Thyroid gland (tissue), 4 donors: Measurements from ENCODE around the gene FRS3. TPM values are rescaled to one million over a fixed set of nuclear protein-coding genes. Genes with fewer than 3 reads are reported as not detected.

ENCODE experiments used
- DNase-seq, 2 donors: peaks; one replicate each; pipeline ENCODE4 v3.0.0-alpha.2; 2019
- H3K27ac ChIP-seq, 3 donors: fragments of 200-600 bp; sonication (generic); 1 replicate in 2 of 3; 2 replicates in 1 of 3; pipeline ENCODE4 v1.5.1; 2016 to 2019; ENCODE audit warnings: mild to moderate bottlenecking in 1 of 3, moderate library complexity in 1 of 3
- H3K27me3 ChIP-seq: fragments of 200-600 bp; sonication (generic); one replicate; pipeline ENCODE4 v1.5.1; 2019
- H3K36me3 ChIP-seq, 2 donors: fragments of 200-600 bp; sonication (generic); one replicate each; pipeline ENCODE4 v1.5.1; 2016 to 2019
- H3K4me1 ChIP-seq, 2 donors: fragments of 200-600 bp; sonication (generic); one replicate each; pipeline ENCODE4 v1.5.1; 2017 to 2019
- H3K4me3 ChIP-seq, 3 donors: fragments of 200-600 bp; sonication (generic); replicated peaks in 1 of 3; 1 replicate in 2 of 3; 2 replicates in 1 of 3; pipeline ENCODE4 v1.5.1; 2016; ENCODE audit warnings: mild to moderate bottlenecking in 1 of 3
- H3K9me3 ChIP-seq: fragments of 200-600 bp; sonication (generic); one replicate; pipeline ENCODE4 v1.5.1; 2017
- POLR2A ChIP-seq, 2 donors: fragments of 450-650 bp; IDR thresholded peaks; one replicate each; pipeline ENCODE4 v1.6.1; 2017; ENCODE audit warnings: antibody characterized with exemption in 2 of 2, mild to moderate bottlenecking in 2 of 2, moderate library complexity in 1 of 2
- WGBS, 2 donors: methylation state at CpG; one replicate each; pipeline ENCODE4 v1.1.5; 2017; 5-methylcytosine and 5-hydroxymethylcytosine counted together
- intact Hi-C: fragments of 100-400 bp; cut with DNase I; formaldehyde crosslinking; loops from one replicate; pipeline ENCODE4 v1.15.1; 2023
- total RNA-seq, 4 donors: library from RNA; depleted of rRNA; stranded (reverse); fragments of >200 nt; gene quantifications; one replicate each; pipeline ENCODE4 v1.2.3, GENCODE V29; 2016
- TF ChIP-seq, protein P1 (sequence below), 6 experiments: fragments of 200-600 bp in 3 of 6; fragments of 450-650 bp in 3 of 6; sonication (generic) in 3 of 6; IDR thresholded peaks; one replicate each; pipeline ENCODE4 v1.5.1; 2016 to 2019; ENCODE audit warnings: antibody characterized with exemption in 6 of 6, mild to moderate bottlenecking in 2 of 6, inconsistent platforms in 1 of 6, moderate library complexity in 1 of 6

The FRS3 gene
- total RNA-seq, 4 donors from 2014 or later, result 4.0 to 6.7 (median 5.8) TPM

DNA sequence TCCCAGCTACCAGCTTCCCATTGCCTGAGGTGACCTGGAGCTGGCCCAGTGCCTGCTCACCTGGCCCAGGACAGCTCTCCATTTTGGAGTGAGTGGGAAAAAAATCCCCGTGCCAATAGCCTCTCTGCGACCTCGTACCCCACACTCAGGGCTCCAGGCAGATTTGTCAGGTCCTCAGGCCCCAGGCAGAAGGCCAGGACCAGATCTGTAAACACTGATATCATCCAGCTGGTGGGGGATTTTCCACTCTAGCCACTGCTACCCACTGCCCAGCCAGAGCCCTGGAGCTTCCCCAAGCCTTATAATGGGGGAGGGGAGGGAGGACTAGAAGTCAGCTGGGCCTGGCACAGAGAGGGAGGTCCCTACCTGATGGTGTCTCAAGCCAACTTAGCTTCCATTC lies 31.2 kb downstream of the FRS3 start:
- H3K4me3 ChIP-seq, result no peak overlapping the region
- no peak for TF ChIP-seq POLR2A (IDR thresholded peaks at IDR 0.05)
- TF ChIP-seq, protein P1, sequence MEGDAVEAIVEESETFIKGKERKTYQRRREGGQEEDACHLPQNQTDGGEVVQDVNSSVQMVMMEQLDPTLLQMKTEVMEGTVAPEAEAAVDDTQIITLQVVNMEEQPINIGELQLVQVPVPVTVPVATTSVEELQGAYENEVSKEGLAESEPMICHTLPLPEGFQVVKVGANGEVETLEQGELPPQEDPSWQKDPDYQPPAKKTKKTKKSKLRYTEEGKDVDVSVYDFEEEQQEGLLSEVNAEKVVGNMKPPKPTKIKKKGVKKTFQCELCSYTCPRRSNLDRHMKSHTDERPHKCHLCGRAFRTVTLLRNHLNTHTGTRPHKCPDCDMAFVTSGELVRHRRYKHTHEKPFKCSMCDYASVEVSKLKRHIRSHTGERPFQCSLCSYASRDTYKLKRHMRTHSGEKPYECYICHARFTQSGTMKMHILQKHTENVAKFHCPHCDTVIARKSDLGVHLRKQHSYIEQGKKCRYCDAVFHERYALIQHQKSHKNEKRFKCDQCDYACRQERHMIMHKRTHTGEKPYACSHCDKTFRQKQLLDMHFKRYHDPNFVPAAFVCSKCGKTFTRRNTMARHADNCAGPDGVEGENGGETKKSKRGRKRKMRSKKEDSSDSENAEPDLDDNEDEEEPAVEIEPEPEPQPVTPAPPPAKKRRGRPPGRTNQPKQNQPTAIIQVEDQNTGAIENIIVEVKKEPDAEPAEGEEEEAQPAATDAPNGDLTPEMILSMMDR (IDR thresholded peaks at IDR 0.05), result no peak
- H3K36me3 ChIP-seq, result no peaks in the 10 kb centered on the region
- no peaks in the 10 kb centered on the region for H3K27me3 ChIP-seq
- H3K27ac ChIP-seq, result no peak overlapping the region
- intact Hi-C loops, result no loop called here
- H3K4me1 ChIP-seq, result peaks cover 0 to 5% of the 10 kb centered on the region in 2 donors
- DNase-seq, result peak; percentile 10 to 27
- WGBS, 2 donors, result 40 to 54% methylated on average over 1 to 3 of the region's 3 CpGs
- H3K9me3 ChIP-seq, result no peaks in the 10 kb centered on the region

DNA sequence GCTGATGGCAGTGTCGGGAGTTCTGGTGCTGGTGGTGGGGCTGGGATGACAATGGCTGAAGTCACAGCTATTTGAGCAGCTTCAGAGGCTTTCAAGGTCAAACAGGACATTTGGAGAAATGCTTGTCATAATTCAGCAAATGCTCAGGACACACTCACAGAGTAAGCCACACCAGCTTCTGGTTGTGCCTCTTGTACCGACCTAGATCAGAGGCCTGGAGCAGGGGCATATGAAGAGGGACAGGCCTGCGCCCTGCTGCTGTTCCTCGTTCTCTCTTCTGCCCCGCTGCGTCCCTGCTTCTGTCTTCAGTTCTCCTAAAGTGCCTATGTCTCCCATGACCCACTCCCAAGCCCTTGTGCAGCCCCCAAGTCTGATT lies 31.6 kb downstream of the FRS3 start:
- DNase-seq, result no peak
- H3K4me3 ChIP-seq, result no peak overlapping the region

DNA sequence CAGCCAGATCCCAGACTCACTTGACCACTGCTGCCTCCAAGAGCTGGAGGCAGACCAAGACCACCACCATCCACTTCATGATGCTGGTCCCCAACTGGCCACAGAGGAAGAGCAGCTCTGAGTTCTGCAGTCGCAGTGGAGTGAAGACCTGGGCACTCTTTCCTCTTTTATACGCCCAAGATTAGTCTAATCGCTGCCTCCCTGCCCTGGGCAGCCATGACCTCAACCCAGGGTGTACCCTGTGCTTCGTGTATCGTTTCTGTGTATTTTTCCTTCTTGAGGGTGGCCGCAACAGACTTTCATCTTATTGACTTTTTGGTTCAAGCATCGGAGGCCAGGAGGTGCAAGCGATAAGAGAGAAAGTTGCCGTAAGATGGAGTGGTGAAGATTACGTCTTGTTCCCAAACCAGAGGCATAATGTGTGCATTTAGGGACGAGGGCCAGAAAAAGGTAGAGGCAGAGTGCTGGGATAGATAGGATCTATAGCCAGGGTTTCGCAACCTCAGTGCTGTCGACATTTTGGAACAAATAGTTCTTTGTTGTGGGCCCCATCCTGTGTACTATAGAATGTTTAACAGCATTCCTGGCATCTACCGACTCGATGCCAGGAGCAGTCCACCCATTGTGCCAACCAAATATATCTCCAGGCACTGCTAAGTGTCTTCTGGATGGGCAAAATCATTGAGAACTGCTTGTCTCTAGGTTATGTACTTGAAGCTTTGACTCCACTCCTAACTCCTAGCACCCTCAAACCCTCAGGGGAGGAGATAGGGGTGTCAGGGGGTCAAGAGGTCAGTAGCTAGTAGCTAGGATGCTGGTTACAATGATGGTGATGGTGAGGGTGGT lies 32.2 kb downstream of the FRS3 start, which contains the start of gene PGC:
Gene PGC (minus strand): TSS at position 142 of the 846 bp plus-strand sequence. CDS start 63 bp downstream, at position 79.
- no peak for DNase-seq
- WGBS, 2 donors, result 89 to 95% methylated on average over 15 of the region's 15 CpGs
- peaks cover 0 to 5% of the 10 kb centered on the region in 2 donors for H3K4me1 ChIP-seq
- no peaks in the 10 kb centered on the region for H3K9me3 ChIP-seq
- no peak within 1 kb of the TSS for H3K27ac ChIP-seq
- no peaks in the 10 kb centered on the region for H3K27me3 ChIP-seq
- intact Hi-C loops, result no loop called here
- no peak for TF ChIP-seq POLR2A (IDR thresholded peaks at IDR 0.05)
- TF ChIP-seq, protein P1 (IDR thresholded peaks at IDR 0.05), result no peak
- H3K36me3 ChIP-seq, result no peaks in the 10 kb centered on the region
- no peak within 1 kb of the TSS for H3K4me3 ChIP-seq

More for the DNA sequence above, 31.6 kb downstream of the FRS3 start:
- WGBS, 2 donors, result 88 to 93% methylated on average over 6 of the region's 6 CpGs
- intact Hi-C loops, result no loop called here
- H3K27me3 ChIP-seq, result no peaks in the 10 kb centered on the region
- H3K9me3 ChIP-seq, result no peaks in the 10 kb centered on the region
- no peaks in the 10 kb centered on the region for H3K36me3 ChIP-seq
- no peak overlapping the region for H3K27ac ChIP-seq
- TF ChIP-seq, protein P1 (IDR thresholded peaks at IDR 0.05), result no peak
- no peak for TF ChIP-seq POLR2A (IDR thresholded peaks at IDR 0.05)
- H3K4me1 ChIP-seq, result peaks cover 0 to 5% of the 10 kb centered on the region in 2 donors

DNA sequence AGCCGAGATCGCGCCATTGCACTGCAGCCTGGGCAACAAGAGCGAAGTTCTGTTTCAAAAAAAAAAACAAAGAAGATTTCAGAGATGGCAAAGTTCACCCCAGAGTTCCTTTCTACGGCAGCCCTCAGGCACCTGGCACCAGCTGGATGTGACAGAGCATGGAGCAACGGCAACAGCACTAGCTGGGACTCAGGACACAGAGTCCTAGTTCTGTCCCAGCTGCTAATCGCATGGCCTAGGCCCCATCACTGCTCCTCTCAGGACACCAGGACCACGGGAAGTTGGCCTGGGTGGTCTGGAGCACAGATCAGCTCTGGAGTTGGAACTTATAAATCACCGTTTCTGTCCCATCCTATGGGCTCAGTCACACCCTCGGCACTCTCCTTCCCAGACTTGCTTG lies 33.6 kb downstream of the FRS3 start:
- H3K4me3 ChIP-seq, result no peak overlapping the region
- peaks cover 0 to 5% of the 10 kb centered on the region in 2 donors for H3K4me1 ChIP-seq
- TF ChIP-seq, protein P1 (IDR thresholded peaks at IDR 0.05), result no peak
- no peak for TF ChIP-seq POLR2A (IDR thresholded peaks at IDR 0.05)
- H3K9me3 ChIP-seq, result no peaks in the 10 kb centered on the region
- no peak for DNase-seq
- intact Hi-C loops, result no loop called here
- no peak overlapping the region for H3K27ac ChIP-seq
- no peaks in the 10 kb centered on the region for H3K27me3 ChIP-seq
- 91 to 95% methylated on average over 9 to 10 of the region's 10 CpGs for WGBS, 2 donors
- no peaks in the 10 kb centered on the region for H3K36me3 ChIP-seq

DNA sequence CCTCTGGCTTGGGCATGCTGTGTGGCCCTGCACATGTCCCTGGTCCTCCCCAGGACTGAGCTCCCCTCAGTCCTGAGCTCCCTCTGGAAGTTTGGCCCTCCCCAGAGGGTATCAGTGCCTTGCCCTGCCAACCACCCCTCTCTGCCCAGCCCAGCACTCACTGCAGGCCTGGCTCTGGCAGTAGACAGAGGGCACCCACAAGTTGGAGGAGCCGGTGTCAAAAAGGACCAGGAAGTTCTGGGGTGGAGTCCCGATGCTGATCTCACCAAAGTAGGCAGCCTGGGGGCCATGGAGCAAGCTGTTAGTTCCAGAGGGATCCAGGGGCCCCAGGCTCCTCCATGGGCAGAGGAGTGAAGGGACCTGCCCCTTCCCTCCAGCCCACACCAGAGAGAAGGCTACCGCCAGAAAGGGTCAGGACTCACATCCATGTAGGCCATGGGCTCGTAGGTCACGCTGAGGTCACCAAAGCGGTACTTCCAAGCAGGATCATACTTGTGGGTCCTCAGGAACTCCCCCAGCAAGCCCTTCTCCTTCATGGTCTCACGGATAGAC lies 35.4 kb downstream of the FRS3 start:
- no peak overlapping the region for H3K4me3 ChIP-seq
- WGBS, 2 donors, result 76% methylated on average over 4 to 7 of the region's 7 CpGs
- TF ChIP-seq, protein P1 (IDR thresholded peaks at IDR 0.05), result no peak
- TF ChIP-seq POLR2A (IDR thresholded peaks at IDR 0.05), result no peak

More for the DNA sequence above, 35.4 kb downstream of the FRS3 start:
- peaks cover 0 to 5% of the 10 kb centered on the region in 2 donors for H3K4me1 ChIP-seq
- DNase-seq, result no peak
- H3K9me3 ChIP-seq, result no peaks in the 10 kb centered on the region
- no peaks in the 10 kb centered on the region for H3K36me3 ChIP-seq
- H3K27ac ChIP-seq, result no peak overlapping the region
- intact Hi-C loops, result no loop called here
- H3K27me3 ChIP-seq, result no peaks in the 10 kb centered on the region
